Measurements from ENCODE around the gene FLT4. TPM values are rescaled to one million over a fixed set of nuclear protein-coding genes. Genes with fewer than 3 reads are reported as not detected.

FLT4 gene
- polyA plus RNA-seq, 1 donor from 2014 or later: 0.56 TPM

- H3K27me3 Mint-ChIP-seq: peaks cover 4% of the 10 kb centered on the region
Observed at GRCh38 chr5:180628827-180629750, 20.3 kb downstream of the FLT4 start.

GRCh38 chr5:180628211-180628610 lies 21.2 kb downstream of the FLT4 start:
- Mint-ChIP-seq H3K4me3 (no peak overlapping the region), H3K27me3 (peaks cover 4% of the 10 kb centered on the region), H3K4me1 (no peaks in the 10 kb centered on the region), H3K36me3 (no peaks in the 10 kb centered on the region), H3K9me3 (no peaks in the 10 kb centered on the region), H3K27ac (no peak overlapping the region)

More at GRCh38 chr5:180628827-180629750, 20.3 kb downstream of the FLT4 start:
- Mint-ChIP-seq H3K27ac (no peak overlapping the region), H3K36me3 (no peaks in the 10 kb centered on the region), H3K9me3 (no peaks in the 10 kb centered on the region), H3K4me1 (no peaks in the 10 kb centered on the region), H3K4me3 (no peak overlapping the region)

GRCh38 chr5:180627386-180628120 lies 21.8 kb downstream of the FLT4 start:
- peaks cover 2% of the 10 kb centered on the region for H3K27me3 Mint-ChIP-seq
- H3K9me3 Mint-ChIP-seq: no peaks in the 10 kb centered on the region
- no peak overlapping the region for H3K27ac Mint-ChIP-seq
- no peak overlapping the region for H3K4me3 Mint-ChIP-seq
- H3K36me3 Mint-ChIP-seq: no peaks in the 10 kb centered on the region
- H3K4me1 Mint-ChIP-seq: no peaks in the 10 kb centered on the region

- Mint-ChIP-seq H3K27ac (no peak overlapping the region), H3K36me3 (no peaks in the 10 kb centered on the region), H3K4me3 (no peak overlapping the region), H3K27me3 (peaks cover 2% of the 10 kb centered on the region), H3K4me1 (no peaks in the 10 kb centered on the region), H3K9me3 (no peaks in the 10 kb centered on the region)
Observed at GRCh38 chr5:180626661-180627385, 22.6 kb downstream of the FLT4 start.

GRCh38 chr5:180625791-180626660 lies 23.4 kb downstream of the FLT4 start:
- Mint-ChIP-seq H3K9me3 (no peaks in the 10 kb centered on the region), H3K27ac (no peak overlapping the region), H3K4me1 (no peaks in the 10 kb centered on the region), H3K36me3 (no peaks in the 10 kb centered on the region), H3K27me3 (peaks cover 2% of the 10 kb centered on the region), H3K4me3 (no peak overlapping the region)

- Mint-ChIP-seq H3K4me3 (no peak overlapping the region), H3K27ac (no peak overlapping the region), H3K4me1 (no peaks in the 10 kb centered on the region), H3K9me3 (no peaks in the 10 kb centered on the region), H3K27me3 (peaks cover 2% of the 10 kb centered on the region), H3K36me3 (no peaks in the 10 kb centered on the region)
Observed at GRCh38 chr5:180625125-180625790, 24.1 kb downstream of the FLT4 start.

- no peak overlapping the region for H3K4me3 Mint-ChIP-seq
- H3K9me3 Mint-ChIP-seq: no peaks in the 10 kb centered on the region
- H3K27ac Mint-ChIP-seq: no peak overlapping the region
- no peaks in the 10 kb centered on the region for H3K36me3 Mint-ChIP-seq
- H3K4me1 Mint-ChIP-seq: no peaks in the 10 kb centered on the region
- H3K27me3 Mint-ChIP-seq: peaks cover 4% of the 10 kb centered on the region
Observed at GRCh38 chr5:180624587-180624986, 24.8 kb downstream of the FLT4 start.

GRCh38 chr5:180623844-180624243 lies 25.6 kb downstream of the FLT4 start:
- Mint-ChIP-seq H3K27me3 (peaks cover 4% of the 10 kb centered on the region), H3K27ac (no peak overlapping the region), H3K4me3 (peak overlapping the region in 1 of 4 donors; percentile 79), H3K4me1 (no peaks in the 10 kb centered on the region), H3K9me3 (no peaks in the 10 kb centered on the region), H3K36me3 (no peaks in the 10 kb centered on the region)

- no peaks in the 10 kb centered on the region for H3K36me3 Mint-ChIP-seq
Observed at GRCh38 chr5:180623411-180623834, 26.0 kb downstream of the FLT4 start.

GRCh38 chr5:180622910-180623309 lies 26.5 kb downstream of the FLT4 start:
- Mint-ChIP-seq H3K9me3 (no peaks in the 10 kb centered on the region), H3K4me1 (no peaks in the 10 kb centered on the region), H3K4me3 (no peak overlapping the region), H3K27ac (no peak overlapping the region), H3K36me3 (no peaks in the 10 kb centered on the region), H3K27me3 (peaks cover 7% of the 10 kb centered on the region)

More at GRCh38 chr5:180623411-180623834, 26.0 kb downstream of the FLT4 start:
- Mint-ChIP-seq H3K27ac (no peak overlapping the region), H3K27me3 (peaks cover 6% of the 10 kb centered on the region), H3K4me3 (peak overlapping the region in 1 of 4 donors; percentile 79), H3K9me3 (no peaks in the 10 kb centered on the region), H3K4me1 (no peaks in the 10 kb centered on the region)

- Mint-ChIP-seq H3K27me3 (peaks cover 5% of the 10 kb centered on the region), H3K36me3 (no peaks in the 10 kb centered on the region), H3K4me3 (no peak overlapping the region), H3K9me3 (no peaks in the 10 kb centered on the region), H3K27ac (no peak overlapping the region), H3K4me1 (no peaks in the 10 kb centered on the region)
Observed at GRCh38 chr5:180621311-180621710, 28.1 kb downstream of the FLT4 start.

GRCh38 chr5:180620014-180620413 lies 29.4 kb downstream of the FLT4 start:
- Mint-ChIP-seq H3K27me3 (peaks cover 5% of the 10 kb centered on the region), H3K36me3 (no peaks in the 10 kb centered on the region), H3K27ac (no peak overlapping the region), H3K4me3 (no peak overlapping the region), H3K9me3 (no peaks in the 10 kb centered on the region), H3K4me1 (no peaks in the 10 kb centered on the region)

- no peaks in the 10 kb centered on the region for H3K4me1 Mint-ChIP-seq
- H3K4me3 Mint-ChIP-seq: no peak overlapping the region
- no peak overlapping the region for H3K27ac Mint-ChIP-seq
- H3K36me3 Mint-ChIP-seq: no peaks in the 10 kb centered on the region
- H3K9me3 Mint-ChIP-seq: no peaks in the 10 kb centered on the region
- peaks cover 5% of the 10 kb centered on the region for H3K27me3 Mint-ChIP-seq
Observed at GRCh38 chr5:180619563-180619915, 29.9 kb downstream of the FLT4 start.
